Osteocyte (in vitro differentiated cells): ENCODE results near the gene PKP3. TPM values are rescaled to one million over a fixed set of nuclear protein-coding genes. Genes with fewer than 3 reads are reported as not detected.

Experiments
- DNase-seq: peaks from one replicate; pipeline ENCODE4 v3.0.0; 2021; ENCODE audit warnings: mixed read lengths; ENCODE audit not compliant: unreplicated experiment; ENCODE audit errors: extremely low spot score
- H3K27ac Mint-ChIP-seq: one replicate; pipeline ENCODE4 v1.8.0; 2021; ENCODE audit warnings: mild to moderate bottlenecking, mixed read lengths; ENCODE audit not compliant: unreplicated experiment
- H3K27me3 Mint-ChIP-seq: one replicate; pipeline ENCODE4 v1.8.0; 2021; ENCODE audit warnings: mixed read lengths; ENCODE audit not compliant: unreplicated experiment
- H3K36me3 Mint-ChIP-seq: one replicate; pipeline ENCODE4 v1.8.0; 2021; ENCODE audit warnings: mixed read lengths; ENCODE audit not compliant: unreplicated experiment
- H3K4me1 Mint-ChIP-seq: one replicate; pipeline ENCODE4 v1.8.0; 2021; ENCODE audit warnings: mixed read lengths; ENCODE audit not compliant: unreplicated experiment
- H3K4me3 Mint-ChIP-seq: one replicate; pipeline ENCODE4 v1.8.0; 2021; ENCODE audit warnings: mild to moderate bottlenecking, moderate library complexity, mixed read lengths; ENCODE audit not compliant: unreplicated experiment
- H3K9me3 Mint-ChIP-seq: one replicate; pipeline ENCODE4 v1.8.0; 2021; ENCODE audit warnings: mixed read lengths; ENCODE audit not compliant: unreplicated experiment
- CTCF ChIP-seq: fragments of 200-600 bp; sonication (generic); IDR thresholded peaks from 2 replicates; pipeline ENCODE4 v1.5.0; 2021; ENCODE audit warnings: antibody characterized with exemption, mild to moderate bottlenecking, moderate library complexity
- total RNA-seq: library from RNA; stranded (reverse); gene quantifications from 2 replicates; pipeline ENCODE4 v1.2.1, GENCODE V29; 2021

PKP3 gene
- total RNA-seq, 1 donor from 2014 or later = 0.40 TPM

- Mint-ChIP-seq H3K9me3 (no peaks in the 10 kb centered on the region), H3K4me3 (peak overlapping the region; percentile 18), H3K27me3 (no peaks in the 10 kb centered on the region), H3K36me3 (no peaks in the 10 kb centered on the region), H3K27ac (peak overlapping the region; percentile 96), H3K4me1 (peaks cover 33% of the 10 kb centered on the region)
- TF ChIP-seq CTCF = no peak
- DNase-seq = peak; percentile 98
Measured at GRCh38 chr11:355581-356458, 38.2 kb upstream of the PKP3 start.

- Mint-ChIP-seq H3K36me3 (no peaks in the 10 kb centered on the region), H3K4me1 (peaks cover 30% of the 10 kb centered on the region), H3K9me3 (peaks cover 5% of the 10 kb centered on the region), H3K4me3 (no peak overlapping the region), H3K27me3 (no peaks in the 10 kb centered on the region), H3K27ac (no peak overlapping the region)
- no peak for TF ChIP-seq CTCF
- DNase-seq = no peak
Measured at GRCh38 chr11:356610-357009, 37.4 kb upstream of the PKP3 start.

- no peak for DNase-seq
- H3K4me3 Mint-ChIP-seq = no peak overlapping the region
Measured at GRCh38 chr11:357582-357981, 36.4 kb upstream of the PKP3 start.

GRCh38 chr11:358129-358800, 35.7 kb upstream of the PKP3 start:
- peaks cover 19% of the 10 kb centered on the region for H3K4me1 Mint-ChIP-seq
- H3K9me3 Mint-ChIP-seq = peaks cover 5% of the 10 kb centered on the region
- no peak overlapping the region for H3K4me3 Mint-ChIP-seq
- no peak for DNase-seq
- TF ChIP-seq CTCF = no peak
- H3K27ac Mint-ChIP-seq = no peak overlapping the region
- no peaks in the 10 kb centered on the region for H3K27me3 Mint-ChIP-seq
- no peaks in the 10 kb centered on the region for H3K36me3 Mint-ChIP-seq

More at GRCh38 chr11:357582-357981, 36.4 kb upstream of the PKP3 start:
- peaks cover 26% of the 10 kb centered on the region for H3K4me1 Mint-ChIP-seq
- H3K36me3 Mint-ChIP-seq = no peaks in the 10 kb centered on the region
- no peak for TF ChIP-seq CTCF
- no peaks in the 10 kb centered on the region for H3K27me3 Mint-ChIP-seq
- peaks cover 5% of the 10 kb centered on the region for H3K9me3 Mint-ChIP-seq
- no peak overlapping the region for H3K27ac Mint-ChIP-seq

GRCh38 chr11:359181-359714, 34.8 kb upstream of the PKP3 start:
- H3K4me1 Mint-ChIP-seq = peaks cover 12% of the 10 kb centered on the region
- no peak overlapping the region for H3K4me3 Mint-ChIP-seq
- no peak overlapping the region for H3K27ac Mint-ChIP-seq
- no peak for DNase-seq
- no peaks in the 10 kb centered on the region for H3K36me3 Mint-ChIP-seq
- no peaks in the 10 kb centered on the region for H3K27me3 Mint-ChIP-seq
- H3K9me3 Mint-ChIP-seq = peaks cover 5% of the 10 kb centered on the region
- TF ChIP-seq CTCF = no peak
